CD4-positive, alpha-beta memory T cell (primary cell): ENCODE measurements around the gene CREBZF. TPM values are rescaled to one million over a fixed set of nuclear protein-coding genes. Genes with fewer than 3 reads are reported as not detected.
"Not testable (repeated sequence)": the region's sequence is repeated elsewhere in the genome, so short reads cannot be mapped to it uniquely, and the experiment has no call there.

Experiments used
- CTCF ChIA-PET: fragments of 350-600 bp; sonication (Branson Sonifier 250); formaldehyde crosslinking; loops from one replicate; lab custom pipeline; 2021; ENCODE audit warnings: inconsistent platforms; ENCODE audit not compliant: partially characterized antibody; lab: Charles Lee
- POLR2A ChIA-PET: fragments of 350-600 bp; sonication (Branson Sonifier 250); formaldehyde crosslinking; loops from one replicate; lab custom pipeline; 2021; ENCODE audit not compliant: partially characterized antibody; lab: Charles Lee
- DNase-seq, 5 donors: peaks; one replicate each; pipeline versions ENCODE4 v3.0.0 to v3.0.0-alpha.2; 2020 to 2022; ENCODE audit warnings: mixed read lengths in 1 of 5
- H3K27ac ChIP-seq: one replicate; pipeline ENCODE4 v1.7.0; 2013; ENCODE audit warnings: low read depth, low read length
- H3K27me3 ChIP-seq: 2 replicates; pipeline ENCODE4 v1.7.0; 2013; ENCODE audit warnings: mild to moderate bottlenecking, low read length, moderate library complexity; ENCODE audit not compliant: insufficient read depth
- H3K36me3 ChIP-seq: 2 replicates; pipeline ENCODE4 v1.7.0; 2013; ENCODE audit warnings: mild to moderate bottlenecking, low read length, moderate library complexity; ENCODE audit not compliant: insufficient read depth
- H3K4me1 ChIP-seq: 2 replicates; pipeline ENCODE4 v1.7.0; 2013; ENCODE audit warnings: mild to moderate bottlenecking, low read length, moderate library complexity; ENCODE audit not compliant: insufficient read depth
- H3K4me3 ChIP-seq, 2 donors: one replicate each; pipeline ENCODE4 v1.7.0; 2013; ENCODE audit warnings: low read length in 2 of 2, mild to moderate bottlenecking in 1 of 2
- H3K9me3 ChIP-seq, 2 donors: one replicate each; pipeline ENCODE4 v1.7.0; 2013; ENCODE audit warnings: low read length in 2 of 2, control low read depth in 1 of 2; ENCODE audit not compliant: control insufficient read depth in 1 of 2
- H3K27ac Mint-ChIP-seq, 7 donors: one replicate each; pipeline ENCODE4 v1.8.0; 2020 to 2021; ENCODE audit warnings: mixed read lengths in 7 of 7, mild to moderate bottlenecking in 6 of 7, inconsistent platforms in 3 of 7, moderate library complexity in 3 of 7
- H3K27me3 Mint-ChIP-seq, 2 donors: one replicate each; pipeline ENCODE4 v1.8.0; 2020 to 2021; ENCODE audit warnings: mixed read lengths in 2 of 2
- H3K36me3 Mint-ChIP-seq, 2 donors: one replicate each; pipeline ENCODE4 v1.8.0; 2020 to 2021; ENCODE audit warnings: mixed read lengths in 2 of 2, inconsistent platforms in 1 of 2, mild to moderate bottlenecking in 1 of 2
- H3K4me1 Mint-ChIP-seq, 4 donors: one replicate each; pipeline ENCODE4 v1.8.0; 2020 to 2021; ENCODE audit warnings: mixed read lengths in 4 of 4, mild to moderate bottlenecking in 1 of 4
- H3K4me3 Mint-ChIP-seq, 8 donors: one replicate each; pipeline ENCODE4 v1.8.0; 2020 to 2021; ENCODE audit warnings: mixed read lengths in 8 of 8, mild to moderate bottlenecking in 7 of 8, moderate library complexity in 6 of 8, inconsistent platforms in 3 of 8
- H3K9me3 Mint-ChIP-seq, 8 donors: one replicate each; pipeline ENCODE4 v1.8.0; 2020 to 2021; ENCODE audit warnings: mixed read lengths in 8 of 8, mild to moderate bottlenecking in 5 of 8, inconsistent platforms in 3 of 8, moderate library complexity in 1 of 8
- intact Hi-C: fragments of 100-400 bp; cut with micrococcal nuclease; formaldehyde crosslinking; loops from one replicate; pipeline ENCODE4 v1.15.1; 2023
- polyA plus RNA-seq, 2 donors: library from polyadenylated mRNA; unstranded; fragments of 300-500 nt; fragmentation: Illumina TruSeq; gene quantifications; one replicate each; pipeline ENCODE4 v1.2.3, GENCODE V29; 2021
- total RNA-seq, 2 experiments: library from RNA; stranded (reverse); gene quantifications; one replicate each; pipeline ENCODE4 v1.2.3, GENCODE V29; 2021

Gene CREBZF
- total and polyA plus RNA-seq, 4 experiments from 2014 or later, result 7.6 to 105 (median 58.4) TPM

- H3K9me3 Mint-ChIP-seq, CTCF ChIA-PET: not testable (repeated sequence)
- POLR2A ChIA-PET, result interaction anchor here (1.2 kb wide), 1 partner anchor 23 kb away, joined by 3 read pairs; the partner anchor contains the start of gene TMEM126A
These were observed 6.2 kb upstream of the CREBZF start for GRCh38 chr11:85670949-85671663.

GRCh38 chr11:85668157-85668556 is 3.2 kb upstream of the CREBZF start:
- H3K27ac ChIP-seq, result no peak overlapping the region
- intact Hi-C loops, result no loop called here
- no peaks in the 10 kb centered on the region for H3K9me3 ChIP-seq
- Mint-ChIP-seq H3K4me3 (no peak overlapping the region), H3K4me1 (peaks cover 9 to 27% (median 12%) of the 10 kb centered on the region in 4 donors), H3K9me3 (peaks cover 0 to 1% (median 0%) of the 10 kb centered on the region in 8 donors), H3K27me3 (no peaks in the 10 kb centered on the region), H3K36me3 (peaks cover 4 to 12% of the 10 kb centered on the region in 2 donors), H3K27ac (no peak overlapping the region)
- peaks cover 9% of the 10 kb centered on the region for H3K4me1 ChIP-seq
- H3K4me3 ChIP-seq, result no peak overlapping the region
- no peaks in the 10 kb centered on the region for H3K27me3 ChIP-seq
- no peak for DNase-seq
- CTCF ChIA-PET, result interaction anchor here (0.6 to 1.3 kb wide), 2 partner anchors 14 to 41 kb away, joined by 3 to 5 read pairs; partner anchors contain the start of gene DLG2
- H3K36me3 ChIP-seq, result no peaks in the 10 kb centered on the region
- POLR2A ChIA-PET, result no interaction called here

More at GRCh38 chr11:85670949-85671663, 6.2 kb upstream of the CREBZF start:
- H3K4me3 ChIP-seq, H3K9me3 ChIP-seq, intact Hi-C loops, H3K4me1 ChIP-seq, DNase-seq, H3K27ac ChIP-seq, H3K4me3 Mint-ChIP-seq, H3K36me3 ChIP-seq, H3K27me3 ChIP-seq, H3K36me3 Mint-ChIP-seq, H3K27me3 Mint-ChIP-seq, H3K4me1 Mint-ChIP-seq: not testable (repeated sequence)
- peak overlapping the region in 1 of 7 donors; percentile 28 for H3K27ac Mint-ChIP-seq

GRCh38 chr11:85666687-85667086 is 1.8 kb upstream of the CREBZF start:
- H3K4me3 Mint-ChIP-seq, result no peak overlapping the region
- Histone ChIP-seq H3K27ac (no peak overlapping the region), H3K36me3 (no peaks in the 10 kb centered on the region), H3K4me1 (peaks cover 24% of the 10 kb centered on the region), H3K4me3 (no peak overlapping the region), H3K27me3 (no peaks in the 10 kb centered on the region), H3K9me3 (no peaks in the 10 kb centered on the region)
- ChIA-PET CTCF (no interaction called here), POLR2A (interaction anchor here (1.0 kb wide), 1 partner anchor 86 kb away, joined by 3 read pairs; no protein-coding TSS in a partner anchor)
- peaks cover 4 to 16% of the 10 kb centered on the region in 2 donors for H3K36me3 Mint-ChIP-seq
- peaks cover 0 to 3% (median 0%) of the 10 kb centered on the region in 8 donors for H3K9me3 Mint-ChIP-seq
- H3K4me1 Mint-ChIP-seq, result peaks cover 16 to 40% (median 21%) of the 10 kb centered on the region in 4 donors
- intact Hi-C loops, result no loop called here
- no peaks in the 10 kb centered on the region for H3K27me3 Mint-ChIP-seq
- peak overlapping the region in 2 of 7 donors; percentile 71 to 99 for H3K27ac Mint-ChIP-seq
- DNase-seq, result no peak

GRCh38 chr11:85665733-85666132 is 804 bp upstream of the CREBZF start:
- intact Hi-C loops, result loop anchor here (2.0 kb wide), 2 partner anchors 17 to 403 kb away; partner anchors contain the start of gene PICALM
- CTCF ChIA-PET, result interaction anchor here (1.4 to 3.4 kb wide), 2 partner anchors 17 to 19 kb away, joined by 5 to 25 read pairs; partner anchors contain the start of gene TMEM126A
- no peaks in the 10 kb centered on the region for H3K27me3 ChIP-seq
- POLR2A ChIA-PET, result interaction anchor here (1.0 to 4.7 kb wide), 4 partner anchors 39 to 159 kb away, joined by 3 to 68 read pairs (median 16); partner anchors contain the start of genes DLG2 and TMEM126B
- H3K36me3 ChIP-seq, result no peaks in the 10 kb centered on the region
- no peaks in the 10 kb centered on the region for H3K9me3 ChIP-seq
- H3K27ac ChIP-seq, result peak overlapping the region; percentile 96
- Mint-ChIP-seq H3K9me3 (peaks cover 0 to 3% (median 0%) of the 10 kb centered on the region in 8 donors), H3K36me3 (peaks cover 12 to 24% of the 10 kb centered on the region in 2 donors), H3K27ac (peak overlapping the region; percentile 99 to 100 (median 100)), H3K4me3 (peak overlapping the region; percentile 10 to 99 (median 61)), H3K27me3 (no peaks in the 10 kb centered on the region), H3K4me1 (peaks cover 23 to 49% (median 29%) of the 10 kb centered on the region in 4 donors)
- H3K4me3 ChIP-seq, result peak overlapping the region in 1 of 2 donors; percentile 87
- no peak for DNase-seq
- peaks cover 34% of the 10 kb centered on the region for H3K4me1 ChIP-seq

- H3K27ac Mint-ChIP-seq, result peak overlapping the region; percentile 99 to 100 (median 100)
- H3K27me3 Mint-ChIP-seq, result no peaks in the 10 kb centered on the region
- peak overlapping the region; percentile 45 to 87 for H3K4me3 ChIP-seq
- H3K9me3 ChIP-seq, result no peaks in the 10 kb centered on the region
- ChIA-PET POLR2A (interaction anchor here (0.6 to 8.2 kb wide), 24 partner anchors 8 to 581 kb away, joined by 3 to 169 read pairs (median 5); partner anchors contain the start of genes CCDC83, DLG2, EED and PICALM), CTCF (interaction anchor here (0.7 to 3.4 kb wide), 13 partner anchors 12 to 191 kb away, joined by 3 to 25 read pairs (median 3); partner anchors contain the start of genes CCDC83, CCDC89, DLG2 and TMEM126A)
- H3K4me3 Mint-ChIP-seq, result peak overlapping the region; percentile 98 to 100 (median 100)
- intact Hi-C loops, result loop anchor here (1.0 to 2.0 kb wide), 12 partner anchors 9 to 638 kb away; partner anchors contain the start of genes EED, HIKESHI, PICALM and TMEM126A
- H3K27ac ChIP-seq, result peak overlapping the region; percentile 96
- H3K4me1 ChIP-seq, result peaks cover 51% of the 10 kb centered on the region
- peaks cover 5% of the 10 kb centered on the region for H3K36me3 ChIP-seq
- peaks cover 33 to 67% (median 43%) of the 10 kb centered on the region in 4 donors for H3K4me1 Mint-ChIP-seq
- DNase-seq, result peak; percentile 87 to 93 (median 91)
- H3K36me3 Mint-ChIP-seq, result peaks cover 14 to 40% of the 10 kb centered on the region in 2 donors
- no peaks in the 10 kb centered on the region for H3K27me3 ChIP-seq
- peaks cover 0 to 3% (median 0%) of the 10 kb centered on the region in 8 donors for H3K9me3 Mint-ChIP-seq
These were observed 945 bp downstream of the CREBZF start for GRCh38 chr11:85663753-85664614.

GRCh38 chr11:85663080-85663752 is 1.7 kb downstream of the CREBZF start:
- POLR2A ChIA-PET, result interaction anchor here (0.6 to 8.2 kb wide), 16 partner anchors 7 to 539 kb away, joined by 3 to 169 read pairs (median 6); partner anchors contain the start of genes CCDC83, DLG2, PICALM and TMEM126A
- intact Hi-C loops, result loop anchor here (1.0 kb wide), 2 partner anchors 8 to 530 kb away; no protein-coding TSS in a partner anchor
- Mint-ChIP-seq H3K36me3 (peaks cover 14 to 46% of the 10 kb centered on the region in 2 donors), H3K9me3 (peaks cover 0 to 3% (median 0%) of the 10 kb centered on the region in 8 donors), H3K4me3 (peak overlapping the region; percentile 98 to 100 (median 100)), H3K27me3 (no peaks in the 10 kb centered on the region), H3K4me1 (peaks cover 34 to 72% (median 46%) of the 10 kb centered on the region in 4 donors), H3K27ac (peak overlapping the region; percentile 99 to 100 (median 100))
- H3K27me3 ChIP-seq, result no peaks in the 10 kb centered on the region
- DNase-seq, result peak in 4 of 5 donors; percentile 35 to 49 (median 38)
- H3K9me3 ChIP-seq, result no peaks in the 10 kb centered on the region
- H3K36me3 ChIP-seq, result peaks cover 5% of the 10 kb centered on the region
- H3K27ac ChIP-seq, result peak overlapping the region; percentile 96
- peak overlapping the region; percentile 45 to 87 for H3K4me3 ChIP-seq
- CTCF ChIA-PET, result interaction anchor here (0.7 to 3.4 kb wide), 11 partner anchors 11 to 1725 kb away, joined by 3 to 25 read pairs (median 4); partner anchors contain the start of genes CCDC89, DLG2, TMEM126A and TMEM126B
- peaks cover 54% of the 10 kb centered on the region for H3K4me1 ChIP-seq
